ENCODE data around the gene CCT6B.

GRCh38 chr17:34979153-34979552 is 17.9 kb upstream of the CCT6B start:
- no peak for TF ChIP-seq CTCF (conservative IDR thresholded peaks at IDR 0.05 in 1 of 2, IDR thresholded peaks at IDR 0.05 in 1 of 2; ENCODE audit: low read depth in 1 of 2, low read length in 2 of 2)
- no peak for TF ChIP-seq EZH2 (IDR thresholded peaks at IDR 0.05; ENCODE audit: low read length, missing control alignments)
